Gastrocnemius medialis (tissue), 4 donors: ENCODE data around the gene EML3.

ENCODE experiments used
- CTCF ChIP-seq, 5 experiments: fragments of 450-650 bp in 3 of 5; fragments of 200-600 bp in 2 of 5; sonication (generic) in 2 of 5; IDR thresholded peaks in 4 of 5; conservative IDR thresholded peaks in 1 of 5; 1 replicate in 4 of 5; 2 replicates in 1 of 5; pipeline ENCODE4 v1.5.1; 2016 to 2019; ENCODE audit warnings: antibody characterized with exemption in 5 of 5, mild to moderate bottlenecking in 3 of 5, moderate library complexity in 3 of 5
- POLR2A ChIP-seq, 2 donors: fragments of 450-650 bp; IDR thresholded peaks; one replicate each; pipeline ENCODE4 v1.6.1; 2017; ENCODE audit warnings: antibody characterized with exemption in 2 of 2, mild to moderate bottlenecking in 2 of 2, moderate library complexity in 2 of 2

- TF ChIP-seq CTCF (IDR thresholded peaks at IDR 0.05 in 4 of 5, conservative IDR thresholded peaks at IDR 0.05 in 1 of 5), result no peak
- TF ChIP-seq POLR2A (IDR thresholded peaks at IDR 0.05), result no peak
Measured at GRCh38 chr11:62605902-62606301, 6.7 kb downstream of the EML3 start.
